Hypothalamus (tissue), 51 donors: ENCODE measurements around the gene TMSB10.
"Not testable (repeated sequence)": the region's sequence is repeated elsewhere in the genome, so short reads cannot be mapped to it uniquely, and the experiment has no call there.

Experiments used
- DNase-seq, 51 donors: peaks; one replicate each; lab custom pipeline; 2025; lab: John Stamatoyannopoulos, UW

The TMSB10 gene

GRCh38 chr2:84925724-84926376, 20.4 kb downstream of the TMSB10 start:
- peak; percentile 39 to 99 (median 84) for DNase-seq

- no peak for DNase-seq
Observed at GRCh38 chr2:84927275-84927627, 21.8 kb downstream of the TMSB10 start.

GRCh38 chr2:84931384-84931821, 25.9 kb downstream of the TMSB10 start:
- DNase-seq: no peak

GRCh38 chr2:84938194-84938879, 32.9 kb downstream of the TMSB10 start:
- no peak for DNase-seq

GRCh38 chr2:84939426-84940087, 34.1 kb downstream of the TMSB10 start:
- no peak for DNase-seq

GRCh38 chr2:84940088-84940470, 34.6 kb downstream of the TMSB10 start:
- DNase-seq: no peak

GRCh38 chr2:84940831-84941412, 35.5 kb downstream of the TMSB10 start:
- no peak for DNase-seq

GRCh38 chr2:84942166-84942565, 36.7 kb downstream of the TMSB10 start:
- DNase-seq: no peak

- DNase-seq: no peak
Observed at GRCh38 chr2:84942964-84943421, 37.5 kb downstream of the TMSB10 start.

- no peak for DNase-seq
Observed at GRCh38 chr2:84944295-84944909, 38.9 kb downstream of the TMSB10 start.

- DNase-seq: not testable (repeated sequence)
Observed at GRCh38 chr2:84945838-84946203, 40.4 kb downstream of the TMSB10 start.

GRCh38 chr2:84946204-84947009, 41.0 kb downstream of the TMSB10 start:
- peak in 1 of 51 donors; percentile 6 for DNase-seq

- no peak for DNase-seq
Observed at GRCh38 chr2:84947010-84947593, 41.6 kb downstream of the TMSB10 start.

- DNase-seq: no peak
Observed at GRCh38 chr2:84953535-84953934, 48.1 kb downstream of the TMSB10 start.

GRCh38 chr2:84954329-84954728, 48.9 kb downstream of the TMSB10 start:
- no peak for DNase-seq
